ENCODE measurements around the gene DENND2D.

- TF ChIP-seq POLR2A (IDR thresholded peaks at IDR 0.05): no peak
- TF ChIP-seq, protein P1, sequence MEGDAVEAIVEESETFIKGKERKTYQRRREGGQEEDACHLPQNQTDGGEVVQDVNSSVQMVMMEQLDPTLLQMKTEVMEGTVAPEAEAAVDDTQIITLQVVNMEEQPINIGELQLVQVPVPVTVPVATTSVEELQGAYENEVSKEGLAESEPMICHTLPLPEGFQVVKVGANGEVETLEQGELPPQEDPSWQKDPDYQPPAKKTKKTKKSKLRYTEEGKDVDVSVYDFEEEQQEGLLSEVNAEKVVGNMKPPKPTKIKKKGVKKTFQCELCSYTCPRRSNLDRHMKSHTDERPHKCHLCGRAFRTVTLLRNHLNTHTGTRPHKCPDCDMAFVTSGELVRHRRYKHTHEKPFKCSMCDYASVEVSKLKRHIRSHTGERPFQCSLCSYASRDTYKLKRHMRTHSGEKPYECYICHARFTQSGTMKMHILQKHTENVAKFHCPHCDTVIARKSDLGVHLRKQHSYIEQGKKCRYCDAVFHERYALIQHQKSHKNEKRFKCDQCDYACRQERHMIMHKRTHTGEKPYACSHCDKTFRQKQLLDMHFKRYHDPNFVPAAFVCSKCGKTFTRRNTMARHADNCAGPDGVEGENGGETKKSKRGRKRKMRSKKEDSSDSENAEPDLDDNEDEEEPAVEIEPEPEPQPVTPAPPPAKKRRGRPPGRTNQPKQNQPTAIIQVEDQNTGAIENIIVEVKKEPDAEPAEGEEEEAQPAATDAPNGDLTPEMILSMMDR (IDR thresholded peaks at IDR 0.05): no peak
Measured at GRCh38 chr1:111220302-111220890, 19.9 kb upstream of the DENND2D start.
